ENCODE results near the gene KRT77. TPM values are rescaled to one million over a fixed set of nuclear protein-coding genes. Genes with fewer than 3 reads are reported as not detected.

KRT77 gene
- total RNA-seq, 1 experiment from 2014 or later, result not detected

GRCh38 chr12:52655720-52656124 is 47.6 kb downstream of the KRT77 start:
- TF ChIP-seq CBFB (CRISPR knock-in tag; IDR thresholded peaks at IDR 0.05; ENCODE audit: low read depth) (no peak), RELA (CRISPR knock-in tag; IDR thresholded peaks at IDR 0.05; ENCODE audit: borderline replicate concordance) (no peak), ZNF263 (CRISPR knock-in tag; IDR thresholded peaks at IDR 0.05; ENCODE audit: low read depth) (no peak), IRF2 (CRISPR knock-in tag; IDR thresholded peaks at IDR 0.05; ENCODE audit: borderline replicate concordance, low read depth) (no peak), HMGA2 (CRISPR knock-in tag; IDR thresholded peaks at IDR 0.05) (no peak), ZSCAN18 (CRISPR knock-in tag; IDR thresholded peaks at IDR 0.05) (no peak), ZBTB21 (CRISPR knock-in tag; IDR thresholded peaks at IDR 0.05; ENCODE audit: borderline replicate concordance) (no peak), ETV6 (CRISPR knock-in tag; IDR thresholded peaks at IDR 0.05) (no peak), NFYB (CRISPR knock-in tag; conservative IDR thresholded peaks at IDR 0.05; ENCODE audit: low read depth) (no peak), GABPB1 (CRISPR knock-in tag; IDR thresholded peaks at IDR 0.05) (no peak), ZNF138 (CRISPR knock-in tag; conservative IDR thresholded peaks at IDR 0.05) (no peak), NR1H2 (CRISPR knock-in tag; IDR thresholded peaks at IDR 0.05) (no peak)
- TF ChIP-seq, protein P1, sequence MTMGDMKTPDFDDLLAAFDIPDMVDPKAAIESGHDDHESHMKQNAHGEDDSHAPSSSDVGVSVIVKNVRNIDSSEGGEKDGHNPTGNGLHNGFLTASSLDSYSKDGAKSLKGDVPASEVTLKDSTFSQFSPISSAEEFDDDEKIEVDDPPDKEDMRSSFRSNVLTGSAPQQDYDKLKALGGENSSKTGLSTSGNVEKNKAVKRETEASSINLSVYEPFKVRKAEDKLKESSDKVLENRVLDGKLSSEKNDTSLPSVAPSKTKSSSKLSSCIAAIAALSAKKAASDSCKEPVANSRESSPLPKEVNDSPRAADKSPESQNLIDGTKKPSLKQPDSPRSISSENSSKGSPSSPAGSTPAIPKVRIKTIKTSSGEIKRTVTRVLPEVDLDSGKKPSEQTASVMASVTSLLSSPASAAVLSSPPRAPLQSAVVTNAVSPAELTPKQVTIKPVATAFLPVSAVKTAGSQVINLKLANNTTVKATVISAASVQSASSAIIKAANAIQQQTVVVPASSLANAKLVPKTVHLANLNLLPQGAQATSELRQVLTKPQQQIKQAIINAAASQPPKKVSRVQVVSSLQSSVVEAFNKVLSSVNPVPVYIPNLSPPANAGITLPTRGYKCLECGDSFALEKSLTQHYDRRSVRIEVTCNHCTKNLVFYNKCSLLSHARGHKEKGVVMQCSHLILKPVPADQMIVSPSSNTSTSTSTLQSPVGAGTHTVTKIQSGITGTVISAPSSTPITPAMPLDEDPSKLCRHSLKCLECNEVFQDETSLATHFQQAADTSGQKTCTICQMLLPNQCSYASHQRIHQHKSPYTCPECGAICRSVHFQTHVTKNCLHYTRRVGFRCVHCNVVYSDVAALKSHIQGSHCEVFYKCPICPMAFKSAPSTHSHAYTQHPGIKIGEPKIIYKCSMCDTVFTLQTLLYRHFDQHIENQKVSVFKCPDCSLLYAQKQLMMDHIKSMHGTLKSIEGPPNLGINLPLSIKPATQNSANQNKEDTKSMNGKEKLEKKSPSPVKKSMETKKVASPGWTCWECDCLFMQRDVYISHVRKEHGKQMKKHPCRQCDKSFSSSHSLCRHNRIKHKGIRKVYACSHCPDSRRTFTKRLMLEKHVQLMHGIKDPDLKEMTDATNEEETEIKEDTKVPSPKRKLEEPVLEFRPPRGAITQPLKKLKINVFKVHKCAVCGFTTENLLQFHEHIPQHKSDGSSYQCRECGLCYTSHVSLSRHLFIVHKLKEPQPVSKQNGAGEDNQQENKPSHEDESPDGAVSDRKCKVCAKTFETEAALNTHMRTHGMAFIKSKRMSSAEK (CRISPR knock-in tag; IDR thresholded peaks at IDR 0.05; ENCODE audit: borderline replicate concordance), result no peak
- TF ChIP-seq, protein P2, sequence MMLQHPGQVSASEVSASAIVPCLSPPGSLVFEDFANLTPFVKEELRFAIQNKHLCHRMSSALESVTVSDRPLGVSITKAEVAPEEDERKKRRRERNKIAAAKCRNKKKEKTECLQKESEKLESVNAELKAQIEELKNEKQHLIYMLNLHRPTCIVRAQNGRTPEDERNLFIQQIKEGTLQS (CRISPR knock-in tag; conservative IDR thresholded peaks at IDR 0.05), result no peak
- TF ChIP-seq, protein P3, sequence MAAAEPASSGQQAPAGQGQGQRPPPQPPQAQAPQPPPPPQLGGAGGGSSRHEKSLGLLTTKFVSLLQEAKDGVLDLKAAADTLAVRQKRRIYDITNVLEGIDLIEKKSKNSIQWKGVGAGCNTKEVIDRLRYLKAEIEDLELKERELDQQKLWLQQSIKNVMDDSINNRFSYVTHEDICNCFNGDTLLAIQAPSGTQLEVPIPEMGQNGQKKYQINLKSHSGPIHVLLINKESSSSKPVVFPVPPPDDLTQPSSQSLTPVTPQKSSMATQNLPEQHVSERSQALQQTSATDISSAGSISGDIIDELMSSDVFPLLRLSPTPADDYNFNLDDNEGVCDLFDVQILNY (CRISPR knock-in tag; IDR thresholded peaks at IDR 0.05), result no peak
- TF ChIP-seq, protein P4, sequence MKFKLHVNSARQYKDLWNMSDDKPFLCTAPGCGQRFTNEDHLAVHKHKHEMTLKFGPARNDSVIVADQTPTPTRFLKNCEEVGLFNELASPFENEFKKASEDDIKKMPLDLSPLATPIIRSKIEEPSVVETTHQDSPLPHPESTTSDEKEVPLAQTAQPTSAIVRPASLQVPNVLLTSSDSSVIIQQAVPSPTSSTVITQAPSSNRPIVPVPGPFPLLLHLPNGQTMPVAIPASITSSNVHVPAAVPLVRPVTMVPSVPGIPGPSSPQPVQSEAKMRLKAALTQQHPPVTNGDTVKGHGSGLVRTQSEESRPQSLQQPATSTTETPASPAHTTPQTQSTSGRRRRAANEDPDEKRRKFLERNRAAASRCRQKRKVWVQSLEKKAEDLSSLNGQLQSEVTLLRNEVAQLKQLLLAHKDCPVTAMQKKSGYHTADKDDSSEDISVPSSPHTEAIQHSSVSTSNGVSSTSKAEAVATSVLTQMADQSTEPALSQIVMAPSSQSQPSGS (CRISPR knock-in tag; IDR thresholded peaks at IDR 0.05; ENCODE audit: borderline replicate concordance, low read depth), result no peak
- TF ChIP-seq, protein P5, sequence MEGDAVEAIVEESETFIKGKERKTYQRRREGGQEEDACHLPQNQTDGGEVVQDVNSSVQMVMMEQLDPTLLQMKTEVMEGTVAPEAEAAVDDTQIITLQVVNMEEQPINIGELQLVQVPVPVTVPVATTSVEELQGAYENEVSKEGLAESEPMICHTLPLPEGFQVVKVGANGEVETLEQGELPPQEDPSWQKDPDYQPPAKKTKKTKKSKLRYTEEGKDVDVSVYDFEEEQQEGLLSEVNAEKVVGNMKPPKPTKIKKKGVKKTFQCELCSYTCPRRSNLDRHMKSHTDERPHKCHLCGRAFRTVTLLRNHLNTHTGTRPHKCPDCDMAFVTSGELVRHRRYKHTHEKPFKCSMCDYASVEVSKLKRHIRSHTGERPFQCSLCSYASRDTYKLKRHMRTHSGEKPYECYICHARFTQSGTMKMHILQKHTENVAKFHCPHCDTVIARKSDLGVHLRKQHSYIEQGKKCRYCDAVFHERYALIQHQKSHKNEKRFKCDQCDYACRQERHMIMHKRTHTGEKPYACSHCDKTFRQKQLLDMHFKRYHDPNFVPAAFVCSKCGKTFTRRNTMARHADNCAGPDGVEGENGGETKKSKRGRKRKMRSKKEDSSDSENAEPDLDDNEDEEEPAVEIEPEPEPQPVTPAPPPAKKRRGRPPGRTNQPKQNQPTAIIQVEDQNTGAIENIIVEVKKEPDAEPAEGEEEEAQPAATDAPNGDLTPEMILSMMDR (IDR thresholded peaks at IDR 0.05), result no peak
- Mint-ChIP-seq H3K27ac (no peak overlapping the region), H3K36me3 (no peaks in the 10 kb centered on the region), H3K9me3 (peaks cover 11% of the 10 kb centered on the region), H3K4me1 (no peaks in the 10 kb centered on the region), H3K27me3 (ENCODE audit: low read depth) (no peaks in the 10 kb centered on the region), H3K4me3 (no peak overlapping the region)
- POLR2A ChIA-PET, result no interaction called here
- ATAC-seq (no peak), DNase-seq (ENCODE audit: low spot score) (no peak)
- CTCF ChIA-PET, result interaction anchor here (0.7 to 1.8 kb wide), 5 partner anchors 20 to 294 kb away, joined by 3 to 6 read pairs (median 3); no protein-coding TSS in a partner anchor

Measured in WTC11 (cell line).